ENCODE data around the gene KRTAP6-1. TPM values are rescaled to one million over a fixed set of nuclear protein-coding genes. Genes with fewer than 3 reads are reported as not detected.

Gene KRTAP6-1, protein sequence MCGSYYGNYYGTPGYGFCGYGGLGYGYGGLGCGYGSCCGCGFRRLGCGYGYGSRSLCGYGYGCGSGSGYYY
- polyA plus RNA-seq (ENCODE audit: insufficient read depth in 1 of 5, insufficient read length in 5 of 5, low replicate concordance in 1 of 5) = not detected
- long read RNA-seq, donor 1 = 0 reads
- long read RNA-seq, donor 2 = 0 reads
- long read RNA-seq, donor 3 = 0 reads
- long read RNA-seq, donor 4 = 0 reads
- long read RNA-seq, donor 5 = 0 reads
- long read RNA-seq, donor 6 = 0 reads
- long read RNA-seq, donor 7 = 0 reads
- long read RNA-seq, donor 8 = 0 reads

- no peak for DNase-seq
Observed at GRCh38 chr21:30613836-30614235, at the start of gene KRTAP6-1. TSS of gene KRTAP6-1 (minus strand) at chr21:30613930. CDS start at chr21:30613904, 26 bp downstream.

- DNase-seq = no peak
Observed at GRCh38 chr21:30652891-30653290, 39.2 kb upstream of the KRTAP6-1 start.

- no peak for DNase-seq
Observed at GRCh38 chr21:30646904-30647414, 33.2 kb upstream of the KRTAP6-1 start.

DNA sequence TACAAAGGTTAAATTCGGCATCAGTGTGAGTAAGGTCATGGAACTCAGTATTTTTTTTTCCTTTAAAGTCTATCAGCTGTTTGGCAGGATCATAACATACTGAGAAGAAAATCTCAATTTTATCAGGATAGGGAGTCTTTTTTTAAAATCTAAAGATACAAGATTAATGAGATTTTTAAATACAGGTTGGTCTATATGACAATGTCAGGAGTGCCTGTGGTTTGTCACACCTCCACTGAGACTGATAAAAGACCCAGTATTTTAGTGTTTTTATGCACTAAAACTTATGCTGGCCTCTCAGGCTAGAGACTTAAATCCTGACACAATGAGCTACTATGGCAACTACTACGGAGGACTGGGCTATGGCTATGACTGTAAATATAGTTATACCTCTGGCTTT is 28.8 kb upstream of the KRTAP6-1 start, which contains the start of gene KRTAP20-3:
TSS of gene KRTAP20-3 (plus strand) at position 301 of the 400 bp plus-strand sequence.
- no peak for DNase-seq

GRCh38 chr21:30638686-30639085 is 25.0 kb upstream of the KRTAP6-1 start:
- DNase-seq = no peak

- DNase-seq = no peak
Observed at GRCh38 chr21:30634906-30635305, 21.2 kb upstream of the KRTAP6-1 start, which contains the start of gene KRTAP20-2. TSS of gene KRTAP20-2 (plus strand) at chr21:30635206. CDS start at chr21:30635264, 58 bp downstream.

DNA sequence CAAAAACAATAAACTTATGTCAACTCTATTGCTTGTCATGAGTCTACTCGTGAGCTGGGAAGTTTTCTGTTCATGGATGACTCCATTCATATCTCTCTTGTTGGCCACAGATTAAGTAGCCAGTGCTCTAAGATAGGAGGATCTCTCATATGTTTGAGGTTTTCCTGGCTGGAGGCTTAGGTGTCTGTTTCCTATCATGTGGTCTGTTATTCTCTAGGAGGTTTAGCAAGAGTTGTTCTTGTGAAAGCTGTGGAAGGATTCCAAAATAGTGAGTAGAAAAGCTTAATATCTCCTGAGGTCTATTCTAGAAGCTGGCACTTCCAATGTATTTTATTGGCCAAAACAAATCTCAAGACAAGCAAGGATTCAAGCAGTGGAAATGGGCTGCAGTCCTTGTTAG is 15.5 kb upstream of the KRTAP6-1 start:
- no peak for DNase-seq

GRCh38 chr21:30628109-30628508 is 14.4 kb upstream of the KRTAP6-1 start:
- DNase-seq = no peak

DNA sequence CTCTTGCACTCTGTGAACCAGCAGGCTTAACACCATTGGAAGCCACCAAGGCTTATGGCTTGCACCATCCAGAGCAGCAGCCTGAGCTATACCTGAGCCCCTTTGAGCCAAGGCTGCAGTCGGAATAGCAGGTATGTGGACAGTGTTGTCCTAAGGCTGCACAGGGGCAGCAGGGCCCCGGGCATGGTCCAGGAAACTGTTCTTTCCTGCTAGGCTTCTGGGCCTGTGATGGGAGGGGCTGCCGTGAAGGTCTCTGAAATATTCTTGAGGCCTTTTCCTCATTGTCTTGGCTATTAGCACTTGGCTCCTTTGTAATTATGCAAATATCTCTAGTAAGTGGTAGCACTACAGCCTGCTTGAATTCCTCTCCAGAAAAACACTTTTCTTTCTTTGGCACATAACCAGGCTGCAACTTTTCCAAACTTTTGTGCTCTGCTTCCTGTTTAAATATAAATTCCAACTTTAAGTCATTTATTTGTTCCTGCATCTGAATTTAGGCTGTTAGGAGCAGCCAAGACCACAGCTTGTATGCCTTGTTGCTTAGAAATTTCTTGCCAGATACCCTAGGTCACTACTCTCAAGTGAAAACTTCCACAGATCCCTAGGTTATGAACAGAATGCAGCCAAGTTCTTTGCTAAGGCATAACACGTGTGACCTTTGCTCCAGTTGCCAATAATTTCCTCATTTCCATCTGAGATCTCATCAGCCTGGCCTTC is 11.9 kb upstream of the KRTAP6-1 start:
- DNase-seq = no peak

GRCh38 chr21:30623362-30623761 is 9.6 kb upstream of the KRTAP6-1 start:
- no peak for DNase-seq

GRCh38 chr21:30620522-30620921 is 6.8 kb upstream of the KRTAP6-1 start, which contains the start of gene KRTAP20-4:
TSS of gene KRTAP20-4 (plus strand) at chr21:30620627.
- DNase-seq = no peak

DNA sequence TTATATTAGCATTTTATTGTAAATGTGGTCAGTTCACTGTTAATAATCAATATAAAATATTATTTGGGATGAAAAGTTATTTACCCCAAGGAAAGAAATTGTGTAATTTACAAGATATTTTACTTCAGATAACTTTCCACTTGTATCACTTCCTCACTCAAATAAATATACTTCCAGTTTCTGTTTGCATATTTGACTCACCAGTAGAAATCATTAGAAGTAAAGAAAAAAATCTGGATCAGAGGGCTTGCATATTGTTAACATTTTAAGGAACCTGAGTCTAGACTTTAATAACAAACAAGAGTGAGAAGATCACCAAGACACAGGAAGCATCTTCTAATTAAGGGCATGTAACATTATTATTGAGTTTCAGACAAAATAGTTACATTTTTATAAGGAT is 6.3 kb upstream of the KRTAP6-1 start:
- DNase-seq = no peak

- no peak for DNase-seq
Observed at GRCh38 chr21:30616125-30616524, 2.4 kb upstream of the KRTAP6-1 start, which contains the start of gene KRTAP20-1. TSS of gene KRTAP20-1 (plus strand) at chr21:30616425. CDS start at chr21:30616455, 30 bp downstream.

DNA sequence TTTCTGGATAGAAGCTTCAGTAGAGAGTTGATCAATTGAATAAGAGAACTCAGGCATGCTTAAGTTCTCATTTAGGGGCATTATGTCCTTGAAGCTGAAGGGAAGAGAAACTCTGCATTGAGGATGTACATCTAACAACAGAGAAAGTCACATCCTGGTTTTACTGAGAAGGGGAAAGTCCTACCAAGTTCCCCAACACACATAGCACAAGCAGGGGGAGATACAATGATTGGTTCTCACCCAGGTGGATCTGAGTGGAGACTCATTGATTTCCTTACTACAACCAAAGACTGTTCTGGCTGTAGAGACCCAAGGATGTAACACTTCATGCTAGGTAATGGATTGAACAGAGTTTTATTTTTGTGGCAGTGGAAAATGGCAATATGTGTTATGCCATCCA is 1.5 kb upstream of the KRTAP6-1 start:
- DNase-seq = no peak

DNA sequence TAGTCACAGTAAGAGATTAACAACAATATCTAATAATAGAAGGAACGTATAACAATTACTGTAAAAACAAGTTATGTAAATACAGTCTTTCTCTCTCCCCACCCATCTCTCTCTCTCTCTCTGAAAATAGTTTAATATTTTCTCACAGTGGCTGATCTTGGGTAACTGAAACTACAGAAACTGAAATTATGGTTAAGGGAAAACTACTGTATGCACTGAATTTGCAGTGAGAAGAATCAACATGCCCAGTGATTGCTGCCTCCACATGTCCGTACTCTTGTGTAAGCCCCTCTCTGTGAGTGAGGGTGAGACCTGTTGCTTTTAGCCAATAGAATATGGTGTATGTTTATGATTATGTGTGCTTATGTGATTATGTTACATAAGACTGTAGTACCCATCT is 1.6 kb downstream of the KRTAP6-1 start:
- no peak for DNase-seq

GRCh38 chr21:30605968-30606367 is 7.8 kb downstream of the KRTAP6-1 start:
- DNase-seq = no peak

GRCh38 chr21:30600787-30601186 is 12.9 kb downstream of the KRTAP6-1 start, which contains the start of gene KRTAP22-1:
TSS of gene KRTAP22-1 (plus strand) at chr21:30601087.
- no peak for DNase-seq

DNA sequence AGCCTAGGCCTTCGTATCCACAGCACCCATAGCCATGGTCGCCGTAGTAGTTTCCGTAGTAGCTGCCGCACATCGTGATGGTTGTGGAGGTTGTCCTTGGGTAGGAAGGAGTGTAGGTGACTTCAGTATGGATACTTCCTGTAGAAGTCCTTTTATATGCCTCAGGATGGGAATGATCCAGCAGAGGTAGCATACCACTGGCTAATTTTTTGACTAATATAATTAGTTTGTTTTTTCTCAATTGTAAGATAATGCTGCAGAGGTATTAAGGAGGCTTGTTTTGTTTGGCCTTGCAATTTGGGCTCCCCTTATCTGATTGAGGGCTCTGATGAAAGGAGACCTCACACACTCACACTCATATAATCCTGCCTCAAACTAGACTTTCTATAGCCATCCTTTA is 14.9 kb downstream of the KRTAP6-1 start, which contains the start of gene KRTAP6-2:
TSS of gene KRTAP6-2 (minus strand) at position 101 of the 400 bp plus-strand sequence. CDS start at position 73, 28 bp downstream.
- DNase-seq = no peak

DNA sequence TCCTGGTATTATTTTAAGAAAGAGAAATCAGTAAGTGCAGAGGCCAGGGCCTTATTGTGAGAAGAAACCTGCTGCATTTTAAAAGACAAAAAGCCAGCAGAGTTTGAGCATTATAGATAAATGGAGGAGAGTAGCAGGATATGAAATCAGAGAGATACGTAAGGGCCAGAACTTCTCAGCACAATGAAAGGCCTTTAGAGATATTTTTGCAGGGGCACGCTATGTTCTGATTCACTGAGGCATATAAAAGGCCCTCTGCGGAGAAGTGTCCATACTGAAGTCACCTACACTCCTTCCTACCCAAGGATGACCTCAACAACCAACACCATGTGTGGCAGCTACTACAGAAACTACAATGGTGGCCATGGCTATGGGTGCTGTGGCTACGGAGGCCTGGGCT is 21.6 kb downstream of the KRTAP6-1 start, which contains the start of gene KRTAP6-3:
TSS of gene KRTAP6-3 (plus strand) at position 301 of the 400 bp plus-strand sequence. CDS start at position 307, 6 bp downstream.
- no peak for DNase-seq

GRCh38 chr21:30590297-30590696 is 23.4 kb downstream of the KRTAP6-1 start, which contains the start of gene KRTAP22-2:
TSS of gene KRTAP22-2 (minus strand) at chr21:30590397.
- DNase-seq = no peak

- no peak for DNase-seq
Observed at GRCh38 chr21:30582870-30583269, 30.9 kb downstream of the KRTAP6-1 start.

DNA sequence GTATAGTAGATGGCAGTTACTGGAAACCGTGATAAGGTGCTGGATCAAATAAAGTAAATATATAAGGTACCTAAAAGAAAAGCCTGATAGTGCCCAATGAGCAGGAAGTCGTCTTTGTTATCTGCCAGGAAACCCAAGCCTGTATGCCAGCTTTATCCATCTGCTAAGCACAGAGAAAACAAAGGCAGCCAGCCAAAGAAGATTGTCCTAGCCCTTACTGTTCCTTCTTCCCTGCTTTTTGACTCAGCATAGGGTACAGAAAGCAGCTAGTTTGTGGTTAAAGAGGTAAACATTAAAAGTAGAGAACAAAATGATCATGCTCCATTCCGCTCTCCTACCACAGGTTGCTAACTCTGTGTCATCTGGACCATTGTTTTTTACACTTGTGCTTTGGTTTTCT is 33.6 kb downstream of the KRTAP6-1 start:
- no peak for DNase-seq

Data from right lung (tissue), 10 donors.